ENCODE results near the gene COL5A1. TPM values are rescaled to one million over a fixed set of nuclear protein-coding genes. Genes with fewer than 3 reads are reported as not detected.

COL5A1 gene
- total RNA-seq, 1 experiment from 2014 or later: 9.5 TPM

- no peaks in the 10 kb centered on the region for H3K23me2 ChIP-seq (ENCODE audit: insufficient read length, low read depth, low read length, poor library complexity, severe bottlenecking)
- no peaks in the 10 kb centered on the region for H3K4me1 ChIP-seq (ENCODE audit: insufficient read depth, low read length)
- H3K36me3 Mint-ChIP-seq (ENCODE audit: insufficient read depth in 1 of 3, low read depth in 3 of 3): no peaks in the 10 kb centered on the region
- H3K9me3 Mint-ChIP-seq: no peaks in the 10 kb centered on the region; a peak in 2 of 5 replicates
- H3K27ac Mint-ChIP-seq: no peak overlapping the region
- H2AK5ac ChIP-seq (ENCODE audit: insufficient read length, low read length): no peak overlapping the region
- no peak overlapping the region for H2BK20ac ChIP-seq (ENCODE audit: low read depth, low read length, poor library complexity, severe bottlenecking)
- no peak overlapping the region for H3T11ph ChIP-seq (ENCODE audit: low read length)
- no peak overlapping the region for H2BK15ac ChIP-seq (ENCODE audit: low read depth, low read length)
- H2AFZ ChIP-seq (ENCODE audit: low read length): no peak overlapping the region
- no peak overlapping the region for H3K4ac ChIP-seq (ENCODE audit: low read depth, low read length)
- no peak overlapping the region for H3K14ac ChIP-seq (ENCODE audit: insufficient read depth, low read length)
- no peaks in the 10 kb centered on the region for H3K9me3 ChIP-seq (ENCODE audit: control insufficient read depth, low read depth, low read length)
- H2BK5ac ChIP-seq (ENCODE audit: insufficient read length, low read length): no peak overlapping the region
- H4K91ac ChIP-seq (ENCODE audit: insufficient read length, low read depth, low read length): no peak overlapping the region
- peaks cover 16 to 18% of the 10 kb centered on the region in 2 experiments for H3K4me1 Mint-ChIP-seq
- H4K20me1 ChIP-seq (ENCODE audit: control insufficient read depth, insufficient read depth, insufficient read length): no peaks in the 10 kb centered on the region
- peak; percentile 7 for DNase-seq
- H3K79me1 ChIP-seq (ENCODE audit: insufficient read depth, low read depth, low read length, poor library complexity, severe bottlenecking): no peaks in the 10 kb centered on the region
- H2BK120ac ChIP-seq (ENCODE audit: low read depth, low read length, poor library complexity, severe bottlenecking): no peak overlapping the region
- no peak overlapping the region for H4K5ac ChIP-seq (ENCODE audit: insufficient read length, low read depth, low read length)
- no peak overlapping the region for H3K23ac ChIP-seq (ENCODE audit: insufficient read length, low read depth, low read length)
- no peaks in the 10 kb centered on the region for H3K27me3 ChIP-seq (ENCODE audit: insufficient read depth, low read length)
- H3K27ac ChIP-seq (ENCODE audit: insufficient read length, low read depth, low read length): no peak overlapping the region
- H4K8ac ChIP-seq (replicated peaks; ENCODE audit: insufficient read length, low read depth, low read length): no peak overlapping the region
- TF ChIP-seq, protein P1, sequence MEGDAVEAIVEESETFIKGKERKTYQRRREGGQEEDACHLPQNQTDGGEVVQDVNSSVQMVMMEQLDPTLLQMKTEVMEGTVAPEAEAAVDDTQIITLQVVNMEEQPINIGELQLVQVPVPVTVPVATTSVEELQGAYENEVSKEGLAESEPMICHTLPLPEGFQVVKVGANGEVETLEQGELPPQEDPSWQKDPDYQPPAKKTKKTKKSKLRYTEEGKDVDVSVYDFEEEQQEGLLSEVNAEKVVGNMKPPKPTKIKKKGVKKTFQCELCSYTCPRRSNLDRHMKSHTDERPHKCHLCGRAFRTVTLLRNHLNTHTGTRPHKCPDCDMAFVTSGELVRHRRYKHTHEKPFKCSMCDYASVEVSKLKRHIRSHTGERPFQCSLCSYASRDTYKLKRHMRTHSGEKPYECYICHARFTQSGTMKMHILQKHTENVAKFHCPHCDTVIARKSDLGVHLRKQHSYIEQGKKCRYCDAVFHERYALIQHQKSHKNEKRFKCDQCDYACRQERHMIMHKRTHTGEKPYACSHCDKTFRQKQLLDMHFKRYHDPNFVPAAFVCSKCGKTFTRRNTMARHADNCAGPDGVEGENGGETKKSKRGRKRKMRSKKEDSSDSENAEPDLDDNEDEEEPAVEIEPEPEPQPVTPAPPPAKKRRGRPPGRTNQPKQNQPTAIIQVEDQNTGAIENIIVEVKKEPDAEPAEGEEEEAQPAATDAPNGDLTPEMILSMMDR (conservative IDR thresholded peaks at IDR 0.05): no peak
- H3K79me2 ChIP-seq (ENCODE audit: insufficient read depth, low read length): no peaks in the 10 kb centered on the region
- no peak overlapping the region for H2BK12ac ChIP-seq (ENCODE audit: insufficient read length, low read depth, low read length)
- H3K4me3 Mint-ChIP-seq: no peak overlapping the region
- H3K9ac ChIP-seq (ENCODE audit: extremely low read depth, insufficient read length, low read length): no peak overlapping the region
- no peak overlapping the region for H3K4me2 ChIP-seq (ENCODE audit: insufficient read depth, insufficient read length, low read length)
- H3K27me3 Mint-ChIP-seq (ENCODE audit: low read depth): peaks cover 3% of the 10 kb centered on the region
- no peak overlapping the region for H3K18ac ChIP-seq (ENCODE audit: insufficient read length, low read depth, low read length)
- WGBS (ENCODE audit: extremely low coverage, insufficient read length, low lambda C conversion rate): no CpG with 5 or more reads among the region's 13 CpGs
- H3K56ac ChIP-seq (ENCODE audit: insufficient read length, low read depth, low read length): no peak overlapping the region
Observed at GRCh38 chr9:134630393-134630790, 11.2 kb upstream of the COL5A1 start.
